ENCODE results near the gene WWOX. TPM values are rescaled to one million over a fixed set of nuclear protein-coding genes. Genes with fewer than 3 reads are reported as not detected.
A peak's percentile ranks its signal among the peaks of the same experiment; 100 is the strongest.

WWOX gene
- total RNA-seq, 2 donors from 2014 or later: 30.0 to 35.4 TPM

- Histone ChIP-seq H3K4me1 (ENCODE audit: control insufficient read depth, insufficient read depth, low read length) (no peaks in the 10 kb centered on the region), H3K9me3 (ENCODE audit: control insufficient read depth, low read length) (no peaks in the 10 kb centered on the region), H3K36me3 (ENCODE audit: control insufficient read depth, insufficient read depth, low read length) (no peaks in the 10 kb centered on the region), H3K27me3 (ENCODE audit: control insufficient read depth, insufficient read depth, low read length, poor library complexity, severe bottlenecking) (no peaks in the 10 kb centered on the region), H3K4me3 (ENCODE audit: low read length) (no peak overlapping the region), H3K27ac (ENCODE audit: low read depth, low read length) (no peak overlapping the region), H3K9ac (ENCODE audit: extremely low read depth, low read length, poor library complexity, severe bottlenecking) (no peak overlapping the region)
- Mint-ChIP-seq H3K4me1 (peaks cover 14% of the 10 kb centered on the region), H3K4me3 (no peak overlapping the region), H3K27ac (no peak overlapping the region), H3K9me3 (no peaks in the 10 kb centered on the region), H3K36me3 (ENCODE audit: low read depth) (no peaks in the 10 kb centered on the region), H3K27me3 (ENCODE audit: insufficient read depth) (peaks cover 2% of the 10 kb centered on the region)
- peak; percentile 13 for DNase-seq
- WGBS, 2 experiments (ENCODE audit: insufficient coverage in 1 of 2, insufficient read length in 1 of 2): 86 to 100% methylated on average over 1 of the region's 2 CpGs
- no peak for TF ChIP-seq CTCF (conservative IDR thresholded peaks at IDR 0.05)
Measured at GRCh38 chr16:79042141-79042540, 942.7 kb downstream of the WWOX start.

- no peak overlapping the region for H3K9ac ChIP-seq (ENCODE audit: extremely low read depth, low read length, poor library complexity, severe bottlenecking)
- no peak for TF ChIP-seq CTCF (conservative IDR thresholded peaks at IDR 0.05)
- H3K36me3 ChIP-seq (ENCODE audit: control insufficient read depth, insufficient read depth, low read length): no peaks in the 10 kb centered on the region
- H3K4me1 ChIP-seq (ENCODE audit: control insufficient read depth, insufficient read depth, low read length): no peaks in the 10 kb centered on the region
- WGBS, 2 experiments (ENCODE audit: insufficient coverage in 1 of 2, insufficient read length in 1 of 2): 74 to 80% methylated on average over 3 of the region's 3 CpGs
- no peak overlapping the region for H3K27ac Mint-ChIP-seq
- no peaks in the 10 kb centered on the region for H3K36me3 Mint-ChIP-seq (ENCODE audit: low read depth)
- peaks cover 14% of the 10 kb centered on the region for H3K4me1 Mint-ChIP-seq
- no peak overlapping the region for H3K4me3 Mint-ChIP-seq
- H3K9me3 Mint-ChIP-seq: no peaks in the 10 kb centered on the region
- H3K9me3 ChIP-seq (ENCODE audit: control insufficient read depth, low read length): no peaks in the 10 kb centered on the region
- H3K27me3 Mint-ChIP-seq (ENCODE audit: insufficient read depth): peaks cover 2% of the 10 kb centered on the region
- no peak overlapping the region for H3K27ac ChIP-seq (ENCODE audit: low read depth, low read length)
- no peaks in the 10 kb centered on the region for H3K27me3 ChIP-seq (ENCODE audit: control insufficient read depth, insufficient read depth, low read length, poor library complexity, severe bottlenecking)
- no peak for DNase-seq
- no peak overlapping the region for H3K4me3 ChIP-seq (ENCODE audit: low read length)
Measured at GRCh38 chr16:79042886-79043285, 943.4 kb downstream of the WWOX start.

GRCh38 chr16:79045191-79045590, 945.7 kb downstream of the WWOX start:
- Histone ChIP-seq H3K9ac (ENCODE audit: extremely low read depth, low read length, poor library complexity, severe bottlenecking) (no peak overlapping the region), H3K4me1 (ENCODE audit: control insufficient read depth, insufficient read depth, low read length) (no peaks in the 10 kb centered on the region), H3K9me3 (ENCODE audit: control insufficient read depth, low read length) (no peaks in the 10 kb centered on the region), H3K4me3 (ENCODE audit: low read length) (no peak overlapping the region), H3K36me3 (ENCODE audit: control insufficient read depth, insufficient read depth, low read length) (no peaks in the 10 kb centered on the region), H3K27me3 (ENCODE audit: control insufficient read depth, insufficient read depth, low read length, poor library complexity, severe bottlenecking) (no peaks in the 10 kb centered on the region), H3K27ac (ENCODE audit: low read depth, low read length) (no peak overlapping the region)
- peaks cover 2% of the 10 kb centered on the region for H3K27me3 Mint-ChIP-seq (ENCODE audit: insufficient read depth)
- 88 to 92% methylated on average over 2 of the region's 2 CpGs for WGBS, 2 experiments (ENCODE audit: insufficient coverage in 1 of 2, insufficient read length in 1 of 2)
- H3K4me3 Mint-ChIP-seq: no peak overlapping the region
- no peaks in the 10 kb centered on the region for H3K9me3 Mint-ChIP-seq
- no peaks in the 10 kb centered on the region for H3K36me3 Mint-ChIP-seq (ENCODE audit: low read depth)
- DNase-seq: no peak
- no peak overlapping the region for H3K27ac Mint-ChIP-seq
- no peak for TF ChIP-seq CTCF (conservative IDR thresholded peaks at IDR 0.05)
- H3K4me1 Mint-ChIP-seq: peaks cover 14% of the 10 kb centered on the region

All from endodermal cell (in vitro differentiated cells).